K562 (cell line): ENCODE measurements around the gene PRKCB. TPM values are rescaled to one million over a fixed set of nuclear protein-coding genes. Genes with fewer than 3 reads are reported as not detected.

ENCODE experiments used
- ARID2 ChIP-seq: fragments of 450-650 bp; IDR thresholded peaks from 2 replicates; pipeline ENCODE4 v1.6.1; 2017; ENCODE audit warnings: antibody characterized with exemption, mild to moderate bottlenecking
- BHLHE40 ChIP-seq: IDR thresholded peaks from 2 replicates; pipeline ENCODE4 v1.6.1; 2011; ENCODE audit warnings: low read length, improper control_type of control experiment
- C11orf30 ChIP-seq: fragments of 450-650 bp; IDR thresholded peaks from 2 replicates; pipeline ENCODE4 v1.6.1; 2016; ENCODE audit warnings: low read depth, mild to moderate bottlenecking
- CEBPZ ChIP-seq: fragments of 150-350 bp; IDR thresholded peaks from 2 replicates; pipeline ENCODE4 v1.6.1; 2014; ENCODE audit warnings: low read depth, mild to moderate bottlenecking, low read length, borderline replicate concordance
- DMBX1 ChIP-seq: fragments of 250-450 bp; sonication (Bioruptor Pico); IDR thresholded peaks from 2 replicates; pipeline ENCODE4 v1.8.0; 2022; ENCODE audit warnings: inconsistent platforms, mild to moderate bottlenecking, moderate library complexity, borderline replicate concordance
- E2F1 ChIP-seq: sonication (generic); formaldehyde crosslinking; IDR thresholded peaks from 2 replicates; pipeline ENCODE4 v1.8.1; 2023; ENCODE audit warnings: mild to moderate bottlenecking, missing genetic modification reagents, moderate library complexity
- TCF7L2 ChIP-seq: fragments of 150-350 bp; IDR thresholded peaks from 2 replicates; pipeline ENCODE4 v1.6.1; 2016; ENCODE audit warnings: low read depth, mild to moderate bottlenecking, low read length, moderate library complexity
- ZNF12 ChIP-seq: sonication (generic); formaldehyde crosslinking; IDR thresholded peaks from 2 replicates; pipeline ENCODE4 v1.4.0; 2020; ENCODE audit warnings: mild to moderate bottlenecking, missing genetic modification reagents
- ZNF134 ChIP-seq: fragments of 250-450 bp; sonication (Bioruptor Pico); conservative IDR thresholded peaks from 2 replicates; pipeline ENCODE4 v1.4.0; 2020
- ZNF224 ChIP-seq: sonication (generic); formaldehyde crosslinking; IDR thresholded peaks from 2 replicates; pipeline ENCODE4 v1.8.0; 2022; ENCODE audit warnings: mild to moderate bottlenecking, missing genetic modification reagents
- ZNF318 ChIP-seq, 2 experiments: fragments of 450-650 bp; IDR thresholded peaks; 2 replicates each; pipeline ENCODE4 v1.6.1; 2016; ENCODE audit warnings: mild to moderate bottlenecking in 2 of 2, borderline replicate concordance in 1 of 2, low read depth in 1 of 2, moderate library complexity in 1 of 2
- polyA plus RNA-seq, 8 experiments: library from polyadenylated mRNA; depleted of rRNA in 4 of 8; stranded (reverse) in 5 of 8; unstranded in 3 of 8; fragments of >200 nt; fragmentation: Nextera tagmentation in 2 of 8; fragmentation: Illumina TruSeq in 1 of 8; extraction: Ambion mirVana in 2 of 8; extraction: Trizol in 1 of 8; gene quantifications; 2 replicates each; pipeline versions ENCODE4 v1.2.1 to v1.2.3, GENCODE V29; 2011 to 2014; ENCODE audit warnings: inconsistent platforms in 1 of 8, missing spikeins in 1 of 8
- total RNA-seq, 7 experiments: library from RNA; depleted of rRNA in 6 of 7; stranded (reverse); fragments of >200 nt in 6 of 7; fragmentation: Illumina TruSeq in 2 of 7; extraction: Trizol in 2 of 7; gene quantifications; 2 replicates each; pipeline versions ENCODE4 v1.2.1 to v1.2.3, GENCODE V29; 2011 to 2021; ENCODE audit warnings: low replicate concordance in 1 of 7

Gene PRKCB
- total and polyA plus RNA-seq, 9 of the 15 experiments (the other 6 are each of a cell fraction or from before 2014, with no cell fraction given), result 49.9 to 276 (median 148) TPM

GRCh38 chr16:23901178-23902033 lies 65.6 kb downstream of the PRKCB start (continued):
- TF ChIP-seq ZNF318 (IDR thresholded peaks at IDR 0.05; ENCODE audit: borderline replicate concordance in 1 of 2, low read depth in 1 of 2) (peak in 1 of 2 experiments; percentile 51; a peak in 1 of 4 replicates), C11orf30 (no peak), E2F1 (CRISPR knock-in tag) (no peak), TCF7L2 (no peak), ZNF12 (CRISPR knock-in tag) (no peak), ZNF134 (no peak), ZNF224 (CRISPR knock-in tag) (no peak), BHLHE40 (peak; percentile 64), DMBX1 (0 out of 2 replicates have a peak, but pooled peaks have one; percentile 40), CEBPZ (no peak), ARID2 (no peak)
